ENCODE measurements around the gene COL26A1. TPM values are rescaled to one million over a fixed set of nuclear protein-coding genes. Genes with fewer than 3 reads are reported as not detected.

The COL26A1 gene
- total RNA-seq, 3 donors from 2014 or later (not counting 1 experiment from before 2014, with no cell fraction given): 0.16 TPM; not detected in 2

GRCh38 chr7:101591504-101591903, 228.8 kb downstream of the COL26A1 start:
- H3K9me3 Mint-ChIP-seq: no peaks in the 10 kb centered on the region
- peaks cover 0 to 4% of the 10 kb centered on the region in 2 donors for H3K27me3 Mint-ChIP-seq (ENCODE audit: low read depth in 2 of 2)
- no peak for ATAC-seq
- no peak overlapping the region for H3K27ac ChIP-seq (ENCODE audit: low read length)
- no peak overlapping the region for H3K27ac Mint-ChIP-seq
- H3K9me3 ChIP-seq (ENCODE audit: control insufficient read depth, insufficient read depth, low read length): no peaks in the 10 kb centered on the region
- no peaks in the 10 kb centered on the region for H3K36me3 ChIP-seq (ENCODE audit: control insufficient read depth, insufficient read depth, low read length)
- intact Hi-C loops (cut with micrococcal nuclease): no loop called here
- no peaks in the 10 kb centered on the region for H3K4me1 ChIP-seq (ENCODE audit: control insufficient read depth, insufficient read depth, low read length)
- no peak for TF ChIP-seq CTCF (IDR thresholded peaks at IDR 0.05)
- DNase-seq: no peak
- no peak overlapping the region for H3K4me3 ChIP-seq (ENCODE audit: low read length)
- 75% methylated on average over 2 of the region's 2 CpGs for WGBS (ENCODE audit: insufficient coverage)
- no peaks in the 10 kb centered on the region for H3K36me3 Mint-ChIP-seq
- no peak overlapping the region for H3K4me3 Mint-ChIP-seq
- H3K27me3 ChIP-seq (ENCODE audit: control insufficient read depth, insufficient read depth, low read length): no peaks in the 10 kb centered on the region
- peaks cover 0 to 10% of the 10 kb centered on the region in 2 donors for H3K4me1 Mint-ChIP-seq

- ATAC-seq (no peak), DNase-seq (no peak)
- intact Hi-C loops (cut with micrococcal nuclease): no loop called here
- H3K4me3 ChIP-seq (ENCODE audit: low read length): no peak overlapping the region
- Mint-ChIP-seq H3K4me1 (no peaks in the 10 kb centered on the region), H3K36me3 (no peaks in the 10 kb centered on the region), H3K27ac (no peak overlapping the region), H3K27me3 (ENCODE audit: low read depth in 2 of 2) (peaks cover 0 to 4% of the 10 kb centered on the region in 2 donors), H3K4me3 (no peak overlapping the region), H3K9me3 (no peaks in the 10 kb centered on the region)
- no peaks in the 10 kb centered on the region for H3K27me3 ChIP-seq (ENCODE audit: control insufficient read depth, insufficient read depth, low read length)
- 96% methylated on average over 6 of the region's 6 CpGs for WGBS (ENCODE audit: insufficient coverage)
- no peak for TF ChIP-seq CTCF (IDR thresholded peaks at IDR 0.05)
- H3K36me3 ChIP-seq (ENCODE audit: control insufficient read depth, insufficient read depth, low read length): no peaks in the 10 kb centered on the region
- no peaks in the 10 kb centered on the region for H3K9me3 ChIP-seq (ENCODE audit: control insufficient read depth, insufficient read depth, low read length)
- H3K27ac ChIP-seq (ENCODE audit: low read length): no peak overlapping the region
- no peaks in the 10 kb centered on the region for H3K4me1 ChIP-seq (ENCODE audit: control insufficient read depth, insufficient read depth, low read length)
Observed at GRCh38 chr7:101593556-101593955, 230.9 kb downstream of the COL26A1 start.

- H3K4me1 Mint-ChIP-seq: no peaks in the 10 kb centered on the region
- no peak overlapping the region for H3K4me3 Mint-ChIP-seq
- Histone ChIP-seq H3K36me3 (ENCODE audit: control insufficient read depth, insufficient read depth, low read length) (no peaks in the 10 kb centered on the region), H3K9me3 (ENCODE audit: control insufficient read depth, insufficient read depth, low read length) (no peaks in the 10 kb centered on the region), H3K4me1 (ENCODE audit: control insufficient read depth, insufficient read depth, low read length) (no peaks in the 10 kb centered on the region), H3K4me3 (ENCODE audit: low read length) (no peak overlapping the region), H3K27me3 (ENCODE audit: control insufficient read depth, insufficient read depth, low read length) (no peaks in the 10 kb centered on the region), H3K27ac (ENCODE audit: low read length) (no peak overlapping the region)
- no peak for DNase-seq
- no peak for TF ChIP-seq CTCF (IDR thresholded peaks at IDR 0.05)
- no peak for ATAC-seq
- H3K9me3 Mint-ChIP-seq: no peaks in the 10 kb centered on the region
- no peaks in the 10 kb centered on the region for H3K36me3 Mint-ChIP-seq
- intact Hi-C loops (cut with micrococcal nuclease): no loop called here
- H3K27ac Mint-ChIP-seq: no peak overlapping the region
- H3K27me3 Mint-ChIP-seq (ENCODE audit: low read depth in 2 of 2): peaks cover 0 to 4% of the 10 kb centered on the region in 2 donors
- WGBS (ENCODE audit: insufficient coverage): 89% methylated on average over 3 of the region's 3 CpGs
Observed at GRCh38 chr7:101594790-101595189, 232.1 kb downstream of the COL26A1 start.

- no peak for TF ChIP-seq CTCF (IDR thresholded peaks at IDR 0.05)
- no peak for DNase-seq
- Histone ChIP-seq H3K4me3 (ENCODE audit: low read length) (no peak overlapping the region), H3K27ac (ENCODE audit: low read length) (no peak overlapping the region), H3K9me3 (ENCODE audit: control insufficient read depth, insufficient read depth, low read length) (no peaks in the 10 kb centered on the region), H3K27me3 (ENCODE audit: control insufficient read depth, insufficient read depth, low read length) (no peaks in the 10 kb centered on the region), H3K4me1 (ENCODE audit: control insufficient read depth, insufficient read depth, low read length) (no peaks in the 10 kb centered on the region), H3K36me3 (ENCODE audit: control insufficient read depth, insufficient read depth, low read length) (no peaks in the 10 kb centered on the region)
- no peak overlapping the region for H3K27ac Mint-ChIP-seq
- 96% methylated on average over 1 of the region's 1 CpG for WGBS (ENCODE audit: insufficient coverage)
- no peaks in the 10 kb centered on the region for H3K4me1 Mint-ChIP-seq
- H3K4me3 Mint-ChIP-seq: no peak overlapping the region
- no peaks in the 10 kb centered on the region for H3K9me3 Mint-ChIP-seq
- ATAC-seq: no peak
- H3K27me3 Mint-ChIP-seq (ENCODE audit: low read depth in 2 of 2): peaks cover 0 to 4% of the 10 kb centered on the region in 2 donors
- no peaks in the 10 kb centered on the region for H3K36me3 Mint-ChIP-seq
- intact Hi-C loops (cut with micrococcal nuclease): no loop called here
Observed at GRCh38 chr7:101595246-101595645, 232.6 kb downstream of the COL26A1 start.
